ENCODE measurements around the gene SIGLEC9.

Gene SIGLEC9

DNA sequence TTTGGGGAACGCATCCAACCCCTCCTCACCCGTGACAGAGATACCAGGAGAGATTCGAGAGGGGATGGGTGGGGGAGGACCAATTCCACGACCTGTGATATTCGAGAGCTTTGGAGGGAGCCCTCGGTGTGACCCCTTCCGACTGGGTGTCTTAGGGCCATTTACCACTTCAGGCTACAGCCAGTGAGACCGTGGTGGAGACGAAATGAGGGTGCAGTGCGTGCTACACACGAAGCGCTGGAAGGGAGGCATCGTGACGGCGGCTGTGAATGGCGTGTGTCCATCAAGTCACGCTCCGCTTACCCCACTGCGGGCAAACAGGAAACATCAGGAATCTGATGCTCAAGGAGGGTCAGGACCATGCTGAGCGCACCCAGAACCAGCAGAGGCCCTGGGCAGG is 26.9 kb upstream of the SIGLEC9 start:
- no peak for DNase-seq

DNA sequence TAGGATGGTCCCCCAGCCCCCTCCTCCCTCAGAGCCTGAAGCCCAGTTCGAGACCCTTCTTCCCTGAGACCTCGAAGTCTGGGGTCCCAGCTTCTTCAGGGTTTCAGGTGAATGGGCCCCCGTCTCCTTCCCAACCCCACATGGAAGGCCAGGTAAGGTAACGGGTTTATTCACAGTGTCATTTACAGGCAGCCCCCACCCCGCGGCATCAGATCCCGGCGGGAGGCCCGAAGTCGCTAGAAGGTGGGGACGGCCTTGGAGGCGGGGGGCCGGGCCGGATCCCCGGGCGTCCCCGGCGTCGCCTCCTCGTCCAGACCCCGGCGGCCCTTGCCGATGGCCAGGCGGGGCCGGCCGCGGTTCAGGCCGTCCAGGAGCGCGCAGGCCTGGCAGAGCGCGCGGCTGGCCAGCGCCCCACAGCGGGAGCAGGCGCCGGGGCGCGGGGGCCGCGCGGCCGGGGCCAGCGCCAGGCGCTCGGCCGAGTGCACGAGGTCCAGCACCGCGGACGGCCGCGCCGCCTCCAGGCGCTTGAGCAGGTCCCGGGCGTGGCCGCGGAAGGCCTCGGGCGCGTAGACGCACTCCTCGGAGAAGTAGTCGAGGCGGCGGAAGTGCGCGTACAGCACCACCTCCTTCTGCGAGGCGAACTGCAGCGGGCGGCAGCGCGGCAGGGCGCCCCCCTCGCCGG is 26.2 kb upstream of the SIGLEC9 start:
- no peak for DNase-seq

DNA sequence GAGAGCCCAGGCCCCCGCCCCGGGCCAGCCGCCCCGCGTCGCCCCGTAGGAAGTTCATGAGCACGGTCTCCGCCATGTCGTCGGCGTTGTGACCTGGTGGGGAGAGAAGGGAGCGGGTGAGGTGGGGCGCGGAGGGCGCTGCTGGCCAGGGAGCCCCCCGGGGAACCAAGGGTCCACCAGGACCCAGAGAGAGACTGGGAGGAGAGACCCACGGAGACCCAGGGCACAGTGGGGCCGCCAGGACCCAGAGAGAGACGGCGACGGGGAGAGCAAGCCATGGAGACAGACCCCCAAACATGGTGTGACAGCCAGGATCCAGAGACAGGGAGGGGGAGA is 25.7 kb upstream of the SIGLEC9 start:
- DNase-seq, result no peak

DNA sequence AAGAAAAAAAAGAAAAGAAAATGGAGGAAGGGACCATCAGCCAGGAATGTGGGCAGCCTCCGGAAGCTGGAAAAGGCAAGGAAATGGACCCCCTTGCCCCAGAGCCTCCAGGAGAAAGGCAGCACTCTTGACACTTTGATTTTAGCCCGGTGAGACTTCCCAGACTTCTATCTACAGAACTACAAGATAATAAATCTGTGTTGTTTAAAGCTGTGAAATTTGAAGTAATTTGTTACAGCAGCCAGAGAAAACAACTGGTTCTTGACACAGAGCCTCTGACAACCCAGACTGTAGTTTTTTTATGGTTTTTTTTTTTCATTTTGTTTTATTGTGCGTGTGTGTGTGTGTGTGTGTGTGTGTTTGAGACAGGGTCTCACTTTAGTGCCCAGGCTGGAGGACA is 24.1 kb upstream of the SIGLEC9 start:
- DNase-seq, result no peak

DNA sequence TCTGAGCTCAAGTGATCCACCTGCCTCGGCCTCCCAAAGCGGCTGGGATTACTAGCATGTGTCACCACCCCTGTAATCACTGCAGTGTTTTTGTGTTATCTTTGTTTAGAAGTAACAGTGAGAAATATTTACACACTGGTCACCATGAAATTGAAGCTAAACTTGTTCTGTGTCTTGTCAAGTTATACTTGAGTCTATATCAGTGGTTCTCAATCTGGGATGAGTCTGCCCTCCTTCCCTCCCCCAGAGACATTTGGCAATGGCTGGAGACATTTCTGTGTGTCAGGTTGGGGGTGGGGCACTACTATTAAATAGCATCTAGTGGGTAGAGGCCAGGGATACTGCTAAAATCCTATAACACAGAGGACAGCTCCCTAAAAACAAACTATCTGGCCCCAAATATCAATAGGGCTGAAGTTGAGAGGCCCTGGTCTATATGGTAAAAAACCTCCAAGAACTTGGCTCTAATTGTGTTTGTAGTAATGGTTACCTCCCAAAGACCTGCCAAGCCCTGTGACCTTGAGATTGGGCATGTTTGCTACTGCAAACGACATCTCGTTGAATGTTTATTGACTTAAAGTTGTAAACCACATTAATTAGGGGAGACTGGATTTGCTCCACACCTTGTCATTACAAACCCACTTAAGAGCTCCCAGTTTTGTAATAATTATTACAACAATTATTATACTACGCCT is 23.4 kb upstream of the SIGLEC9 start:
- no peak for DNase-seq

DNA sequence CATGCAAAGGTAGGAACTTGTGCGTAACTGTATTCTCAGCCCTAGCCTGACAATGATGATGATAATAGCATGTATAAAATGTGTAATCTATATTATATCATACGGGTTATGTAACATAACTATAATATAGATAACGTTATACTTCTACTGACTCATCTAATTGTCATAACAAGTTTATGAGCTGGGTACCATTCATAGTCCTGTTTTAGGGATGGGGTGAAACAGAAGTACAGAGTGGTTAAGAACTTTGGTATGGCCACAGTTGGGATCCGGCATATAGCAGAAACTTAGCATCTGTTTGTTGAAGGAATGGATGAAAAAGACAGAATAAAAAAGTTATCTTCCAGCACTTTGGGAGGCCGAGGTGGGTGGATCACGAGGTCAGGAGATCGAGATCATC is 21.7 kb upstream of the SIGLEC9 start:
- DNase-seq, result no peak

DNA sequence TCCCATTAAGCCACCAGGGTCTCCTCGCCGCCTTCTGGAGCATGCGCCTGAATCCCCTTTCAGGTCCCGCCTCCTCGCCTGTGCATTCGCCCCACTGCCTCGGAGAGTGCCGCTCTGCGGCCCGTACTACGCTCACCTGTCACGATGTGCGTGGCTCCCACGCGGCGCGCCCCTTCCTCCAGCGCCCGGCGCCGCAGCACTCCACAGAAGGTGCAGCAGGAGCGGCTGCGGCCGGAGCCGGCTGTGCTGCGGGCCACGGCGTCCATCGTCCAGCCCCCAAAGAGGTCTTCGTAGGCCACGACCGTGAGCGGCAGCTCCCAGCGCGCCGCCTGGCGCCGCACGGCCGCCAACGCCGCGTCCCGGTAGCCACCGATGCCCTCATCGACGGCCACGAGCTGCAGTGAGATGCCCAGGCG is 20.8 kb upstream of the SIGLEC9 start:
- DNase-seq, result no peak

DNA sequence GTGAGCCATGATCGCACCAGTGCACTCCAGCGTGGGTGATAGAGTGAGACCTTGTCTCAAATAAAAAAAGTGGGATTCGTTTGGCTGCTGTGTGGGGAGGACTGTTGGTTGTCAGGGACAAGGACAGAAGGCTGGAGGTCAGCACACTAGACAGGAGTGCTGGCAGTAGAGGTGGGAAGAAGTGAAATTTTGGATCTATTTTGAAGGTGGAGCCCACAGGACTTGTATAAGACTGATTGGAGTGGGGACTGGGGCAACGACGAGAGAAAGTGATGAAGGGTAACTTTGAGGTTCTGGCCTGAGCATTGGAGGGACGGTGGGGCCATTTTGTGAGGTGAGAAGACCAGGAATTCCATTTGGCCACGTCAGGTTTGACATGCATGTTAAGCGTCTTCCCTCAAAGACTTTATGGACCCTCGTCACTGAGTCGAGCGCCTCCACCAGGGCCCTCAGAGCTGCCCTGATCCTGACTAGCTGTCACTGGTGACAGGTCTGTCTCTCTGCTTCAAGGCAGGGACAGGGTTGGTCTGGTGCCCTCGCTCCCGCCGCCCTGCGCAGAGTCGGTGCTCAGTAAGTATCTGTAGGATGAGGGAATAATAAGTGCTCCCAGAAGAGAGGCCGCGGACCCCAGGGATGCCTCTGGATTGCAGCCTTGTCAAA is 17.2 kb upstream of the SIGLEC9 start:
- no peak for DNase-seq

DNA sequence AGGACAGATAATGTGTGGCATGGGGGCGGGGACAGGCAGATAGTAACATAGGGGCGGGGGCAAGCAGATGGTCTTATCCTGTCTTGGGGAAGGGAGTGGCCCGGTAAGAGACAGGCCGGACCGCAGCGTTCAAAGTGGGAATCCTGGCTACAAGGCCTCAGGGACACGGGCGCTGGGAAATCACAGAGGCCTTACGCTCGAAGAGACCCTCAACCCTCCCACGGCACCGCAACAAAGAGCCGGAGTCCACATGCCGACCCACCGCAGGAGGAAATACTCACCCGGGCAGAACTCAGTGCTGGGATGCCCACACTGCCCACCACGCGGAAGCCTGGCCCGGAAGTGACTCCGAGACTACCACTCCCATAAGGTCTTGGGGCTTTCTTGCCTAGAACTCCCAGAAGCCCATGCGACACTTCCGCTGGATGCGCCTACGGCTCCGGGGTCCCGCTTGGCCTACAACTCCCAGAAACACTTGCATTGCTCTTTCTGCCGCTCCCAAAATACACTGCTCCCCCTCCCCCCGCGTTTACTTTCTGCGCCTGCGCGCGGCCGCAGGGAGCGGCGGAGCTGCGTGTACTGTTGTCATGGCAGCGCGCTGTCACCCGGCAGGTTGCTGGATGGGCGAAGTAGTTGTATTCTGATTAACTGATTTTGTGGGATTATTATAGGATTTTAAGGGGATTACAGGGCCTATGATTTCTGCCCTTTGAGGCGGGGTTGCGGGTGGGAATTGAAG is 16.5 kb upstream of the SIGLEC9 start, which contains the start of gene CTU1:
Gene CTU1, minus strand, starts transcription at position 344 of the 739 bp plus-strand sequence. CDS start 3,840 bp downstream, outside the sequence.
- peak; percentile 98 for DNase-seq

DNA sequence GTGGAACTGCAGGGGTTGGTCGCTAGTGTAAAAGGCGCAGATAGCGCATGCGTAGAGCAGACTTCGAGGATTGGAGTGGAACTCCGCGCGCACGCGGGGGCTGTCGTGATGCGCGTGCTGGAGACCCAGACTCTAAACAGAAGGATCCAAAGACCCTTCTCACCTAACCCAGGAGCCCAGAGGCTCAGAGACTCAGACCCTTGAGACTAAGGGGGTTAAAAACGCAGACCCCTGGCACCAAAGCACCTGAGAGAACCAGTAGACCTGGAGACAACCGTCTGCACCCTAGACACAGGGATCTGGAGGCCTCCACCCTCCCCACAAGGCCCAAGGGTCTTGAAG is 15.9 kb upstream of the SIGLEC9 start:
- no peak for DNase-seq

DNA sequence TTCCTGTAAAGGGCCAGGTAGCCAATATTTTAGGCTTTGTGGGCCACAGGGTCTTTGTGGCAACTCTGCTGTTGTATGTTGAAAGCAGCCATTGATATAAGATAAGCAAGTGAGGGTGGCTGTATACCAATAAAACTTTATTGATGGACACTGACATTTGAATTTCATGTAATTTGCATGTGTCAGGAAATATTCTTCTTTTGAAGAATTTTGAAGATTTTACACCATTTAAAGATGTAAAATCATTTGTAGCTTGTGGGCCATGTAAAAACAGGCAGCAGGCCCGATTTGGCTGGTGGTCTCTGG is 14.1 kb upstream of the SIGLEC9 start:
- DNase-seq, result no peak

DNA sequence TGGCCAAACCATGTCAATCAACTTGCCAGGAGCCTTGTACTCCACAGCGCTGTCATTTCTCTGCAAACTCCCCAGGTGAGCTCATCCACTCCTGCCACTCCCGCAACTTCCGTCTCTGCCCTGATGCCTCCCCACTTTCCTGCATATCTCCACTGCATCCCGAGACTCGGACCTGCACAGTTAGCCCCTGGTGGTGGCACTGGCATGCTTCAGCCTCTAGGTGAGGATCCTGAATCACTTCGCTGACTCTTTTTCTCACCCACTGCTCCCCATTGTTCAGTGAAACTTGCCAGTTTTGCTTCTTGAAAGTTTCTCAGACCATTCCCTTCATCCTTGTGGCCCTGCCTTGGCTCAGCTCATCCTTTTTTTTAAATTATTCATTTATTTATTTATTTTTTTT is 13.1 kb upstream of the SIGLEC9 start:
- DNase-seq, result no peak

DNA sequence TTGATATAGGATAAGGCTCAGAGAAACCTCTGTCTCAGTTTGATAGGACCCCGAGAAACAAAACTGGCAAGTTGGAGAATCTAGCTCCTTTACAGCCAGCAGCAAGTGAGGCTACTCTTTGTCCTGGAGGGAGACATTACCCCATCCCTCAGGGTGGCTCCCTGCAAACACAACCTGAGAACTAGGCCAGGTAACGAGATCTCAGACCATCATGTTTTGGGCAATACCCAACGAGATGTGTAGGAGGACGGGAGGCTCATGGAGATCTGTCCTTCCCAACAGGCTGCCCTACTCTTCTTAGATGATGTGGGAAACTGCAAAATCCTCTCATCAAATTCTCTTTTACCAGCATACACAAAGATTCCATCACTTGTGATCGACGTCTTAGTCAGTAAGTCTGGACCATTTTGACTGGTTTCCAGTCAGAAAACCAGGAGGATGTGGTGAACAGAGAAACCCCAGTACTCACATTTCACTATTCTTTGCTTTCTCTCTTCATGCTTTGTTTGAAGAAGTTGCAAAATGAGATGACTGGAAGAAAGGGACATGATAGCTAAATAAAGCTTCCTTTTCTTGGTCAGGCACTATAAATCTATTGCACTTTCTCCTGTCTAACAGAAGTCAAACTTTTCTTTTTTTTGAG is 10.5 kb upstream of the SIGLEC9 start:
- DNase-seq, result no peak

DNA sequence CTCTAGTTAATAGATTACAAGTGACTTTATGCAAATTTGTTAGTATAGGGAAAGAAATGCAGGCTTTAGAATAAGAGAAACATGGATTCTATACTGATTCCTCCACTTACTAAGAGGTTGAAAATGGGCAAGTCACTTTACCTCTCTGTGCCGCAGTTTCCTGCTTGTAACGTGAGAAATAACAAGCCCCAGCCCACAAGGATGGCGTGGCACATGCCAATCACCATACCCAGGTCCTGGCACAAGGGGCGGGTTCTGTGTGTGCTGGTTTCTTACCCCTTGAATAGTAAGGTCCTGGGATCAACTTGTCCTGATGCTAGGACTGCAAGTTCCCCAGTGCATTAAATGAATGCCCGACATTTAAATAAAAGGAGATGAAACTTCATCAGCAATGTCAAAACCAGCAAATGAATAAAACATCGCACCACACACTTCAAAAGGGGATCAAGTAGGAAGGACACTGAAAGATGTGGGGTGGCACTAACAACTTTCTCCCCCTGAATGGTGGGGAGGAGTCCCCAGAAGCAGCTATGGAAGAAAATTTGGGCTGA is 7.9 kb upstream of the SIGLEC9 start:
- DNase-seq, result no peak

DNA sequence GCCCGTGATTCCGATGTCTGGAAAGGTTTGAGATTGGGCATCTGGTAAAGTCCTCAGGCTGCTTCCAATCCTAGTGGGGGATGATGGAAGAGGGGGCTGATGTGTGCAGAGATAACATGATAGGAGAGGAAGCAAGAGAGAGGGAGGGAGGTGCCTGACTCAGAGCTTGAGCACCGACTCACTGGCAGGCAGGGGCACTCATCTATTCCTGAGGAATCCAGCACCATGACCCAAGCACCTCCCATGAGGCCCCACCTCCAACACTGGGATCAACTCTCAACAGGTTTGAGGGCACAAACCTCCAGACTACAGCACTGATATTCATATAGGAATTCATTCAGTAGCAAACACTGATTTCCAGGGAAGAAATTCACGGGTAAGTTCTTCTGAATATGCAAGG is 5.6 kb upstream of the SIGLEC9 start:
- DNase-seq, result no peak

DNA sequence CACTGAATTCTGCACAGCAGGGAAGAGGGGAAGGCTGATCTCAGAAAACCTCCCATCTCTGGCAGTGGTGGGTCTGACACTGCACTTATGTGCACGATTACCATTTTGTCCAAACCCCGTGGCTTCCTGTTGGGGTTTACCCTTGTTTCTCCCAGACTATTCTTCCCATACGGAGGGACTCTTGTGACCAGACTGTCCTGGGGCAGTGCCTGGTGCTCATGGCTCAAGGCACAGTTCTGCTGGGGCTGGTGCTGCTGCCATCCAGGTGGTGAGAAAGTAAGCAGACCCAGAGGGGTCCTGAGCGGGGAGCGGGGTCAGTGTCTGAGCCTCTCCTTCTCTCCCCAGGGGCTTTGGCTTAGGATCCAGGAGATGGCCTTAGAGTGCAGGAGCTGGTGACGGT is 5.1 kb upstream of the SIGLEC9 start:
- no peak for DNase-seq

DNA sequence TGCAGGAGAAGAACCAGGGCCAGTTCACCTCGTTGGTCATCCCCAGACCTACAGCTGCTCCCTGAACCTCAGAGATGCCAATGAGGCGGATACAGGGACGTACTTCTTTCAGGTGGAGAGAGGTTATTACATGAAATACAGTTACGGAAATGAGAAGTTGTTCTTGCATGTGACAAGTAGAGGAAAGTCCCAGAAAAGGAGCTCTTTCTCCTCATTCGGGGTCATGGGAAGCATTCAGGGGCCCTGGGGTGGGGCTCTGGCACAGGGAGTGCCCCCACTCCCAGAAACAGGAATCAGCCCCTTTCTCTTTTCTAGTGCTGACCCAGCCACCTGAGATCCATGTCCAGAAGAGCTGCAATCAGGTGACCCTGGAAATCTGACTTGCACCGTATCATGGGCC is 4.5 kb upstream of the SIGLEC9 start:
- DNase-seq, result no peak

DNA sequence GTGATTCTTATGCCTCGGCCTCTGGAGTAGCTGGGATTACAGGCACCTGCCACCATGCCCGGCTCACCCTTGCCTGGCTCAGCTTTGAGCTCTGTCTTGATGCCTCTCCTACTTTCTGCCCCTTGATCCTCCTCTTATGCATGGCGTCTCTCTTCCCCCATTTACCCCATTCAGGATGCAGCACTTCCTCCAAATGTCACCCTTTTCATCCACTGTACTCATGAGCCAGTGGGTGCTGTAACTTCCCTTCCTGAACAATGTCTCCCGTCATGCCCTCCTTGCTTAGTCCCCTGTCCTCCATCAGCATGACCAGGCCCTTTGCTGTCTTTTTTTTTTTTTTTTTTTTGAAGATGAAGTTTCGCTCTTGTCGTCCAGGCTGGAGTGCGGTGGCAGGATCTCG is 3.4 kb upstream of the SIGLEC9 start:
- DNase-seq, result no peak

DNA sequence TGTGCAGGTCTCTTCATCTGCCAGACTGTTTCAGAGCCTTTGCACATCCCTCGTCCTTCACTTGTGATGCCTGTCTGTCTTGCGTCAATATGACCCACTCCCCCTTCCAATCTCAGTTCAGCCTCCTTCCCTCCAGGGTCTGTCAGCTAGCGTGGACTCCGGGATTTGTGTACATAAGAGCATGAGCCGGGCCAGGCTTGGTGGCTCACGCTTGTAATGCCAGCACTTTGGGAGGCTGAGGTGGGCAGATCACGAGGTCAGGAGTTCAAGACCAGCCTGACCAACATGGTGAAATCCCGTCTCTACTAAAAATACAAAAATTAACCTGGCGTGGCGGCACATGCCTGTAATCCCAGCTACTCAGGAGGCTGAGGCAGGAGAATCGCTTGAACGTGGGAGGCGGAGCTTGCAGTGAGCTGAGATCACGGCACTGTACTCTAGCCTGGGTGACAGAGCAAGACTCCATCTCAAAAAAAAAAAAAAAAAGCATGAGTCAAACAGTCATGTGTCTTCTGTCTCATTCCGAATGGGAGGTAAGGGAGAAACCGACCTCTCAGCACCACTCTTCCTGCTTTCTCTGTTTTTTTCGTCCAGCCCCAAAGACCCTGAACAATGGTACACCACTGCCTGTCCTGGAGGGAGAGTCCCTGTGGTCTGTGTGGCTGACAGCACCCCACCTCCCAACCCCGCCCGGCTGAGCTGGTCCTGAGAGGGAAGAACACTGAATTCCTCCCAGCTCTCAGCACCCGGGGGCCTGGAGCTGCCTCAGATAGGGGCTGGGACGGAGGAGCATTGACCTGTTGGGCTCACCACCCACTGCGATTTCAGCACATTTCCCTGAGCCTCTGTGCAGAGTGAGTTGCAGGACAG is 2.4 kb upstream of the SIGLEC9 start:
- DNase-seq, result no peak

DNA sequence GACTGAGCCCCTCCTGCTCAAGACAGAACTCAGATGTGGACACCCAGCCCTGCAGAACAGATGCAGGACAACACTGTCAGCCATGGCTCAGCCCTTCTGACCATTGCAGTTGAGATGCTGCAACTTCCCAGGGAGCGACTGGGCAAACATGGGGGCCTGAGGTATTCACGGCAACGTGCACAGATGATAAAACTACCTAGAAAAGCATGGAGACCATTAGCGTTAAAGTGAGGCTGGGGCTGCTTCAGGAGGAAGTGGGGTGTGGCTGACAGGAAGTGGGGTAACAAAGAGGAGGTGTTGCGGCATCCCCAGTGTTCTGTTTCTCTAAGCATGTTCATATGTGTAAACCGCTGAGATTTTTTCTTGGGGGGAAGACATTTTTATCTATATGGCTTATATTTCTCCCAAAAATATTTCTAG is 1.3 kb upstream of the SIGLEC9 start:
- DNase-seq, result no peak

DNA sequence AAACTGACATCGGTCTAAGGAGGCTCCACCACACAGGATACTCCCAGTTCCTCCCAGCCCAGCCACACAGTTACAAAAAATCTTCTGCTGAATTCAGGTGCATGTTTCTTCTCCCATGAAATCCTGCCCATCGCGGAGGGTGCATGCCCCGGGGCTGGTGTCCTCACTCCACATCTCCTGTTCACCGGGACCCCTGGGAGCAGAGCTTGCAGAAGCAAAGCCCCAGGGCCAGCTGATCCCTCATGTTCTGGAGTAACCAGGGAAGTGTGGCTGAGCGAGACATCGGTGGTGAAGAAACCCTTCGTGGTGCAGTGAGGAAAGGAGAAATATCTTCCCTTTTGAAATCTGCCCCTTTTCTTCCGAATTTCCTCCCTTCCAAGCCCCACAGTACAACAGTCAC is 904 bp upstream of the SIGLEC9 start:
- DNase-seq, result no peak

DNA sequence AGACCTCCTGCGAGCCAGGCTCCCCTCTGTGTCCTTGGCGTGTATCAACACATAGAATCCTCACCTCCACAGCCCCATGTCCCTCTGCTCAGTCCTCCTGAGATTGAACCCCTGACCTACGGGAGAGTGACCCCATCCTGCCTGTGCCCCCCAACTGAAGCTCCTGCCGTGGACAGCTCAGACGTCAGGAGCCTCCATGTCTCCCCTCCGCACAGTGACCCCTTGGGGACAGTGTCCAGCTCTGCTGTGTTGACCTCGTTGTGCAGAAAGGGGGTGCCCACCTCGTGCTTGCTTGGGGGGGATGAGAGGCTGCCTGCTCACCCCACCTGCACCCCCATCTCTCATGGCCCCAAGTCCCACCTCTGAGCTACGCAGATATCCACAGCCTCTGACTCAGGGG is 490 bp upstream of the SIGLEC9 start:
- DNase-seq, result no peak
